ENCODE data around the gene SLC24A4.

Gene SLC24A4

GRCh38 chr14:92369097-92369496 lies 46.1 kb downstream of the SLC24A4 start:
- H3K27me3 ChIP-seq (ENCODE audit: insufficient read depth, poor library complexity, severe bottlenecking), result no peaks in the 10 kb centered on the region
- no peak overlapping the region for H3K27ac ChIP-seq (replicated peaks)
- no peak overlapping the region for H3K4me3 ChIP-seq (replicated peaks; ENCODE audit: insufficient read depth, low read length)
- TF ChIP-seq SPI1 (IDR thresholded peaks at IDR 0.05; ENCODE audit: borderline replicate concordance, low read depth) (no peak), REST (IDR thresholded peaks at IDR 0.05; ENCODE audit: insufficient replicate concordance, low read depth) (no peak), CTCF (IDR thresholded peaks at IDR 0.05; ENCODE audit: insufficient read depth, low read length) (no peak), POLR2AphosphoS5 (IDR thresholded peaks at IDR 0.05; ENCODE audit: low read depth) (no peak), GABPA (IDR thresholded peaks at IDR 0.05; ENCODE audit: low read depth) (no peak)
- no peak for DNase-seq (ENCODE audit: low read depth in 1 of 2, low spot score in 1 of 2)

GRCh38 chr14:92372230-92372629 lies 49.3 kb downstream of the SLC24A4 start:
- H3K27ac ChIP-seq (replicated peaks), result no peak overlapping the region
- TF ChIP-seq REST (IDR thresholded peaks at IDR 0.05; ENCODE audit: insufficient replicate concordance, low read depth) (no peak), POLR2AphosphoS5 (IDR thresholded peaks at IDR 0.05; ENCODE audit: low read depth) (no peak), SPI1 (IDR thresholded peaks at IDR 0.05; ENCODE audit: borderline replicate concordance, low read depth) (no peak), CTCF (IDR thresholded peaks at IDR 0.05; ENCODE audit: insufficient read depth, low read length) (no peak), GABPA (IDR thresholded peaks at IDR 0.05; ENCODE audit: low read depth) (no peak)
- H3K27me3 ChIP-seq (ENCODE audit: insufficient read depth, poor library complexity, severe bottlenecking), result no peaks in the 10 kb centered on the region
- DNase-seq (ENCODE audit: low read depth in 1 of 2, low spot score in 1 of 2), result no peak
- no peak overlapping the region for H3K4me3 ChIP-seq (replicated peaks; ENCODE audit: insufficient read depth, low read length)

- Histone ChIP-seq H3K4me3 (replicated peaks; ENCODE audit: insufficient read depth, low read length) (no peak overlapping the region), H3K27me3 (ENCODE audit: insufficient read depth, poor library complexity, severe bottlenecking) (no peaks in the 10 kb centered on the region)
These were observed 50.4 kb downstream of the SLC24A4 start for GRCh38 chr14:92373336-92373735.

More at GRCh38 chr14:92373336-92373735, 50.4 kb downstream of the SLC24A4 start:
- no peak for TF ChIP-seq GABPA (IDR thresholded peaks at IDR 0.05; ENCODE audit: low read depth)
- no peak for TF ChIP-seq SPI1 (IDR thresholded peaks at IDR 0.05; ENCODE audit: borderline replicate concordance, low read depth)
- no peak for TF ChIP-seq REST (IDR thresholded peaks at IDR 0.05; ENCODE audit: insufficient replicate concordance, low read depth)
- TF ChIP-seq POLR2AphosphoS5 (IDR thresholded peaks at IDR 0.05; ENCODE audit: low read depth), result no peak
- no peak for TF ChIP-seq CTCF (IDR thresholded peaks at IDR 0.05; ENCODE audit: insufficient read depth, low read length)
- no peak for DNase-seq (ENCODE audit: low read depth in 1 of 2, low spot score in 1 of 2)
- no peak overlapping the region for H3K27ac ChIP-seq (replicated peaks)
